Measurements from ENCODE around the gene STAT4. TPM values are rescaled to one million over a fixed set of nuclear protein-coding genes. Genes with fewer than 3 reads are reported as not detected.

Gene STAT4
- total RNA-seq, 1 experiment from 2014 or later = 0.89 TPM

DNA sequence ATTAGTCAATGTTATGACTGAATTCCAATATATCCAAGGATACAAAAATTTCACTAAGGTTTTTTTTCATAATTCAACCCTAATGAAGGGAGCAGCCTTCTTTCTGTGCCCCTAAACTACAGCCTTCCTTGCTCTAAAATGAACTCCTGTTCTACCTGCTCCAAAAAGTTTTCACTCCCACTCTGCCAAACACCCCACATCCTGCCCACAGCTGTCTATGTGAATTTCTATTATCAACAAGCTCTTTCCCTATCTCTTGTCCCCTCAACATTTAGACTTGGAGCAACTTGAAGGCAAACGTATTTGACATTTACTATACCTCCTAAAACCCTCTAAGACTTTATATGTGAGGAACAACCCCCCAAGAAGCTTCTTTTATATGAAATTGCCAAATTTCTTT, 2.5 kb downstream of the STAT4 start:
- Histone ChIP-seq H3K27me3 (replicated peaks) (peaks cover 9% of the 10 kb centered on the region), H3K4me1 (replicated peaks) (no peaks in the 10 kb centered on the region)

GRCh38 chr2:191145769-191146471, 4.9 kb downstream of the STAT4 start:
- Histone ChIP-seq H3K4me1 (replicated peaks) (no peaks in the 10 kb centered on the region), H3K4me3 (no peak overlapping the region), H3K27ac (no peak overlapping the region), H3K36me3 (no peaks in the 10 kb centered on the region), H3K27me3 (replicated peaks) (peaks cover 9% of the 10 kb centered on the region), H3K9me3 (replicated peaks) (no peaks in the 10 kb centered on the region)
- DNase-seq (ENCODE audit: low read depth in 1 of 2, low spot score in 2 of 2) = no peak

More for the DNA sequence above, 2.5 kb downstream of the STAT4 start:
- Histone ChIP-seq H3K36me3 (no peaks in the 10 kb centered on the region), H3K27ac (no peak overlapping the region), H3K4me3 (no peak overlapping the region), H3K9me3 (replicated peaks) (no peaks in the 10 kb centered on the region)
- DNase-seq (ENCODE audit: low read depth in 1 of 2, low spot score in 2 of 2) = no peak

DNA sequence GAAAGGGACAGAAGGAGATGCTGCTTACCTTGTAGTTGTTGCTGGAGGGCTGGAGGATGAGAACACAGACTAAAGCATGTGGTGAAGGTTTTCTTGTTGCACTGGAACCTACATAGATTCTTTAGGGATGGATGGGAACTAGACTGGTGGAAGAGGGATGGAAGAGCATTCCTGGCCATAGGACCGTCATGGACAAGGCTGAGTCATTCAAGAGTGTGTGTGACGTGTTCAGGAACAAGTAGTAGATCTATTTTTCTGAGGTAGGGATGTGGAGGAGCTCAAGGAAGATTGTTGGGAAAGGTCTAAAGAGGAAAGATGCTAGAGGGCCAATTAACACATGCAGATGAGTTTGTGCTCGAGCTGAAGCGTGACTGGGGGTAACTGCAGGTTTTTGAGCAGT, 6.6 kb downstream of the STAT4 start:
- no peak for DNase-seq (ENCODE audit: low read depth in 1 of 2, low spot score in 2 of 2)
- no peaks in the 10 kb centered on the region for H3K4me1 ChIP-seq (replicated peaks)
- H3K27me3 ChIP-seq (replicated peaks) = peaks cover 6% of the 10 kb centered on the region
- no peaks in the 10 kb centered on the region for H3K9me3 ChIP-seq (replicated peaks)
- no peak overlapping the region for H3K4me3 ChIP-seq
- H3K36me3 ChIP-seq = no peaks in the 10 kb centered on the region
- H3K27ac ChIP-seq = no peak overlapping the region

DNA sequence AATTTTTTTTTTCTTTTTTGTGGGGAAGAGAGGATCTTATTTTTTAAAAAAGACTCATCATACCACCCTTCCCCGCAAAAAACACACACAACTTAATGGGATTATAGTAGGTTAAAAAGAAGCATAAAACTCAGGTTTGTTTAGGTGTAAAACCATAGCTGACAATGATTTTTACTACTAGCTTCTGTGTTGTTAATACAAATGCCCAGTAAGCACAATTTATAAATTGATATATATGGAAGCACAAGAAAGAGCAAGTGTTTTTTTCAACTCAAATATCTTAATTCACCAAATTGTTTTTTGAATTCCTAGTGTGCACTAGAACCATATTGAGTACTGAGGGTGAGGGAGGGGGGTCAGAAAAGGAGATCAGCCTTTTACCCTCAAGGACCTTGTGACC, 7.0 kb downstream of the STAT4 start:
- Histone ChIP-seq H3K36me3 (no peaks in the 10 kb centered on the region), H3K4me3 (no peak overlapping the region), H3K27ac (no peak overlapping the region), H3K27me3 (replicated peaks) (peaks cover 4% of the 10 kb centered on the region), H3K9me3 (replicated peaks) (no peaks in the 10 kb centered on the region), H3K4me1 (replicated peaks) (no peaks in the 10 kb centered on the region)
- DNase-seq (ENCODE audit: low read depth in 1 of 2, low spot score in 2 of 2) = no peak

- no peaks in the 10 kb centered on the region for H3K4me1 ChIP-seq (replicated peaks)
Measured at GRCh38 chr2:191128911-191129304, 21.9 kb downstream of the STAT4 start.

DNA sequence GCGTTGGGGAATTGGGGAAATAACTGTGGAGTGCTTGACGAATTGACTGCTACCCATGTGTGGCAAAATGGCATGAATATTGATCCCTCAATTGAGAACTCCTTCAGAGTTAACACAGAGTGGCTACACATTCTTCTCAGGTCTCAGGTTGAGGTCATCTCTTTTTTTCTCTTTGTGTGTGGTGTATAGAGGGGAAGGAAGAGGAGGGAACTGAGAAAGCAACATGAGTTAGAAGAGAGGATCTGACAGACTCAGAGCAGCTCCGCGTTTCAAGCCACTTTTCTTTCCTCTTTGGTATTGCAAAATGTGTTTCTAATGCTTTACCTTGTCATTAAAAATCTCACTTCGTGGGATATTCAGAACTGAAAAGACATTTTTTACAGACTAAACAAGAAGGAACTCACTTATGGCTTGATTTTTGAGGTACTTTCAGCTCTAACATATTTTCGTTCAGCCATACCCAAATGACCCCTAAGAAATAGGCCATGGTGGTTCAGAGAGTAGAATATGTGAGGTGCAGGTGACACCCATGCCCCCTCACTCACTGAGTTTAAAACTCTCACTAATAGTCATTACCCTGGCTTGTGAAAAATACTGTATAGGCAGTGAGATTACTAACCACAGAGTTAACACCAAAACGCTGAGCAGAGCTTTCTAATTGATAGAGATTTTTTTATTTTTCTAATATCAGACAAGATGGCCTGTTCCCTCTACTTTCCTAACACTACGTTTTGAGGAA, 22.5 kb downstream of the STAT4 start:
- Histone ChIP-seq H3K27me3 (replicated peaks) (0 out of 2 replicates have a peak, but pooled peaks cover 3% of the 10 kb centered on the region), H3K9me3 (replicated peaks) (no peaks in the 10 kb centered on the region), H3K4me1 (replicated peaks) (no peaks in the 10 kb centered on the region), H3K27ac (no peak overlapping the region), H3K4me3 (no peak overlapping the region), H3K36me3 (no peaks in the 10 kb centered on the region)
- DNase-seq (ENCODE audit: low read depth in 1 of 2, low spot score in 2 of 2) = no peak

More at GRCh38 chr2:191128911-191129304, 21.9 kb downstream of the STAT4 start:
- 0 out of 2 replicates have a peak, but pooled peaks cover 3% of the 10 kb centered on the region for H3K27me3 ChIP-seq (replicated peaks)
- no peak overlapping the region for H3K4me3 ChIP-seq
- no peaks in the 10 kb centered on the region for H3K9me3 ChIP-seq (replicated peaks)
- no peaks in the 10 kb centered on the region for H3K36me3 ChIP-seq
- no peak for DNase-seq (ENCODE audit: low read depth in 1 of 2, low spot score in 2 of 2)
- H3K27ac ChIP-seq = no peak overlapping the region

DNA sequence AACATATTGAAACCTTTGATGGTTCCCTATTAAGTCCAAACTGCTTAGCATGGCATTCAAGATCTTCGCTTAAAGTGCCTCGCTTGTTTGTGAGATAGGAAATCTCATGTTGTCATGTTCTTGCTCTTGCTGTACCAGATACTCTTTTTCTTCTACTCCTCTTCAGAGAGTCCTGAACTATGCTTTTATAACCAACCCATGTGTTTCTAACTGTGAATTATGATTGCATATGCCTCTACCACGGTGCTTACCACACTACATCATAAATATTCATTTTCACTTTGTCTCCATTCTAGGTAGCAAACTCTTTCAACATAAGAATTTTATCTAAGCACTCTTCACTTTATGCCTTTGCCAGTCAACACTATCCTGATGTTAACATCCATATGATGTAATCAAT, 23.6 kb downstream of the STAT4 start:
- H3K27me3 ChIP-seq (replicated peaks) = 0 out of 2 replicates have a peak, but pooled peaks cover 3% of the 10 kb centered on the region
- DNase-seq (ENCODE audit: low read depth in 1 of 2, low spot score in 2 of 2) = no peak
- no peaks in the 10 kb centered on the region for H3K4me1 ChIP-seq (replicated peaks)
- no peak overlapping the region for H3K4me3 ChIP-seq
- H3K36me3 ChIP-seq = no peaks in the 10 kb centered on the region
- no peak overlapping the region for H3K27ac ChIP-seq
- no peaks in the 10 kb centered on the region for H3K9me3 ChIP-seq (replicated peaks)

DNA sequence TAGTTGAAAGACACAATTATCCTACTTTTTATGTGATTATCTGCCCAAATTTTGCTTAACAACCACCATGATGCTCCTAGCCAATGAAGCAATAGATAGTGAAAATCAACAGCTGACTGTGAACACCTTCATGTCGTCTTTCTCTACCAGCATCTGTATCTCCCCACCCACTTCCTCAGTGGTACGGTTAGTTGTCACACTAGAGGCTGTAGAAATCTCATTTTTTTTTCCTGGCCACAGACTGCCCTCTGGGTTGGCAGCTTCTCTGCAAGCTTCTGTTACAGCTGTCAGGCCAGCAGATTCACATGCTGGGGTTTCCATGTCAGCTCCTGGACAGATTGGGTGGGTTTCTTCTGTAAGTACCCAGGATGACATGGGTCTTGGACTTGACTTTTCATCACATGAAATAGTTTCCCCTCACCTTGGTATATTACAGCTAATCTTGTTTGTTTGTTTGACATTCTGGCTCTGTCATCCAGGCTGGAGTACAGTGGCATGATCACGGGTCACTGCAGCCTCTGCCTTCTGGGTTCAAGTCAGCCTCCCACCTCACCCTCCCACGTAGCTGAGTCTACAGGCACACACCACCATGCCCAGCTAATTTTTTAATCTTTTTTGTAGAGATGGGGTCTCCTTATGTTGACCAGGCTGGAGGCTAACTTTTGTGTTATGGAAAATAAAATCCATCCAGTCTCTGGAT, 24.3 kb downstream of the STAT4 start:
- DNase-seq (ENCODE audit: low read depth in 1 of 2, low spot score in 2 of 2) = no peak
- Histone ChIP-seq H3K4me1 (replicated peaks) (no peaks in the 10 kb centered on the region), H3K4me3 (no peak overlapping the region), H3K36me3 (no peaks in the 10 kb centered on the region), H3K27ac (no peak overlapping the region), H3K27me3 (replicated peaks) (0 out of 2 replicates have a peak, but pooled peaks cover 3% of the 10 kb centered on the region), H3K9me3 (replicated peaks) (no peaks in the 10 kb centered on the region)

DNA sequence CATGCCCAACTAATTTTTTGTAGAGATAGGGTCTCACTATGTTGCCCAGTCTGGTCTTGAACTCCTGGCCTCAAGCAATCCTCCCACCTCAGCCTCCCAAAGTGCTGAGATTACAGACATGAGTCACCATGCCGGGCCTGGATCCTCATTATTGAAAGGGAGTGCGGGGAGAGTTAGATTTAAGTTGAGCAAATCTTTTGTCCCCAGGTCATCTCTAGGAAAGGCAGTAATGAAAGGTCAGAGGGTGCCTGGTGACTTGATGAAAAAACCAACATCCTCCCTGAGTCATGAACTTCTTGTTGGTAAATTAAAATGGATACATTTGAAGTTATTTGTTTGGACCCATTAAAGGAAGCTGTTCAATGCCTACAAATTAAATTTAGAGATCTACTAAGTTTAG, 25.1 kb downstream of the STAT4 start:
- Histone ChIP-seq H3K27ac (no peak overlapping the region), H3K9me3 (replicated peaks) (no peaks in the 10 kb centered on the region), H3K36me3 (no peaks in the 10 kb centered on the region), H3K4me1 (replicated peaks) (no peaks in the 10 kb centered on the region), H3K27me3 (replicated peaks) (0 out of 2 replicates have a peak, but pooled peaks cover 3% of the 10 kb centered on the region), H3K4me3 (no peak overlapping the region)
- no peak for DNase-seq (ENCODE audit: low read depth in 1 of 2, low spot score in 2 of 2)

DNA sequence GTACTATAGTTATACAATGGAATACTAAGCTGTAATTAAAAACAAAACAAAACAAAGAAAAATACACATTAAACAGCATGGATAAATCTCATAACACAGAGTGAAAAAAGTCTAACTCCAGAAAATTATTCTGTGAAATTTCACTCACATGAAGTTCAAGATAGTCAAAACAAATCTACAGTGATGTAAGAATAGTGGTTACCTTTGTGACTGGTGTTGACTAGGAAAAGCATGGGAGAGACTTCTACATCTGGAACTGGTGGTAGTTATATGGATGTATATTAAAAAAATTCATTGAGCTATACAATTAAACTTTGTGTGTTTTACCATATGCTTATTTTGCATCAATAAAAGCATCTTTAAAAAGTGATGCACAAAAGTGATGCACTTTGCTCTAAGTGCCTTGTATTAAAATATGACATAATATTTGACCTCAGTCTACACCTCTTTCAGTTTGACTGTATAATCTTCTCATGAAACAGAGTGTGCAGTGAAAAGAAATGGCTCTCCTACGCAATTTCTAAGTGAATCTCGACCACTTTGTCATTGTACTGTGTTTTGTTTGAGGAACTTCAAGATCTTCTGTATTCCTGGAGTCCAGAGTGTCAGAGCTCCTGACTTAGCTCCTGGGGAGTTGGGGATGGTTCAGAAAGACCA, 28.0 kb downstream of the STAT4 start:
- Histone ChIP-seq H3K4me1 (replicated peaks) (no peaks in the 10 kb centered on the region), H3K4me3 (no peak overlapping the region), H3K36me3 (no peaks in the 10 kb centered on the region), H3K27ac (no peak overlapping the region), H3K9me3 (replicated peaks) (no peaks in the 10 kb centered on the region), H3K27me3 (replicated peaks) (0 out of 2 replicates have a peak, but pooled peaks cover 3% of the 10 kb centered on the region)
- no peak for DNase-seq (ENCODE audit: low read depth in 1 of 2, low spot score in 2 of 2)

DNA sequence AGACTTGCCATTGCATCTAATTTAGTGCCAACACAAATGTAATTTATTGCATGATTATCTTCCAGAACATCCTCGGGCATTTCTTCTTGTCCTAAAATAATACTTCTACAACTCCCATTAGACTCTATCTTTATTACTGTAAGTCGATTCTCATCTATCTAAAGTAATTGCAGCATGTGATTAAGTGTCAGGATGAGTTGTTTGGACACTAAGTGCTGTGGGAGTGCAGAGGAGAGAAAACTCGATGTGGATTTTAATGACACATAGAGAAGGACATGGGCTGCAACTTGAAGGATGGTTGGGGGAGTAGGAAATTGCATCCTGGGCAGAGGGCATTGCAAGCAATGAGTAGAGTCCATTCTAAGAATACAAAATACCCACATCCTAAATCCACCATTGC, 33.5 kb downstream of the STAT4 start:
- H3K4me3 ChIP-seq = no peak overlapping the region
- DNase-seq (ENCODE audit: low read depth in 1 of 2, low spot score in 2 of 2) = no peak
- H3K36me3 ChIP-seq = no peaks in the 10 kb centered on the region
- H3K27me3 ChIP-seq (replicated peaks) = no peaks in the 10 kb centered on the region
- no peak overlapping the region for H3K27ac ChIP-seq
- no peaks in the 10 kb centered on the region for H3K9me3 ChIP-seq (replicated peaks)
- H3K4me1 ChIP-seq (replicated peaks) = no peaks in the 10 kb centered on the region

- Histone ChIP-seq H3K4me3 (no peak overlapping the region), H3K36me3 (no peaks in the 10 kb centered on the region), H3K4me1 (replicated peaks) (no peaks in the 10 kb centered on the region), H3K9me3 (replicated peaks) (no peaks in the 10 kb centered on the region), H3K27ac (no peak overlapping the region), H3K27me3 (replicated peaks) (no peaks in the 10 kb centered on the region)
- DNase-seq (ENCODE audit: low read depth in 1 of 2, low spot score in 2 of 2) = no peak
Measured at GRCh38 chr2:191115804-191116203, 35.0 kb downstream of the STAT4 start.

GRCh38 chr2:191115391-191115790, 35.4 kb downstream of the STAT4 start:
- no peak overlapping the region for H3K27ac ChIP-seq
- H3K4me1 ChIP-seq (replicated peaks) = no peaks in the 10 kb centered on the region
- H3K9me3 ChIP-seq (replicated peaks) = no peaks in the 10 kb centered on the region
- no peak for DNase-seq (ENCODE audit: low read depth in 1 of 2, low spot score in 2 of 2)
- H3K27me3 ChIP-seq (replicated peaks) = no peaks in the 10 kb centered on the region
- no peak overlapping the region for H3K4me3 ChIP-seq
- no peaks in the 10 kb centered on the region for H3K36me3 ChIP-seq
